Stimulated activated CD4-positive, alpha-beta T cell treated with anti-CD3 and anti-CD28 coated beads, Interleukin-12 subunit alpha, Interleukin-12 subunit beta, amount 100 ng/mL, for 4 hours (primary cell): Measurements from ENCODE around the gene NDUFB8.

Experiments used
- DNase-seq: peaks from one replicate; pipeline ENCODE4 v3.0.0-alpha.2; 2020

NDUFB8 gene

GRCh38 chr10:100535715-100536353, 6.2 kb upstream of the NDUFB8 start, which contains the start of gene HIF1AN:
HIF1AN (plus strand) TSS chr10:100535943; CDS start chr10:100535959, 16 bp downstream.
- peak; percentile 78 for DNase-seq

GRCh38 chr10:100535338-100535714, 5.7 kb upstream of the NDUFB8 start:
- DNase-seq, result no peak

GRCh38 chr10:100534726-100535125, 5.1 kb upstream of the NDUFB8 start:
- no peak for DNase-seq

- no peak for DNase-seq
Measured at GRCh38 chr10:100531761-100532160, 2.1 kb upstream of the NDUFB8 start.

GRCh38 chr10:100528921-100529474, 673 bp downstream of the NDUFB8 start:
- DNase-seq, result no peak

- no peak for DNase-seq
Measured at GRCh38 chr10:100528123-100528886, 1.4 kb downstream of the NDUFB8 start.

- no peak for DNase-seq
Measured at GRCh38 chr10:100524638-100525037, 5.0 kb downstream of the NDUFB8 start.

- DNase-seq, result no peak
Measured at GRCh38 chr10:100524206-100524605, 5.5 kb downstream of the NDUFB8 start.

GRCh38 chr10:100522945-100523344, 6.7 kb downstream of the NDUFB8 start:
- DNase-seq, result no peak

GRCh38 chr10:100522107-100522801, 7.4 kb downstream of the NDUFB8 start:
- no peak for DNase-seq

- DNase-seq, result no peak
Measured at GRCh38 chr10:100520811-100521210, 8.9 kb downstream of the NDUFB8 start.

- no peak for DNase-seq
Measured at GRCh38 chr10:100519311-100520051, 10.2 kb downstream of the NDUFB8 start, which contains the start of gene SEC31B. SEC31B (minus strand) TSS chr10:100519861; CDS start chr10:100516952, 2,909 bp downstream.

GRCh38 chr10:100518761-100519241, 10.9 kb downstream of the NDUFB8 start:
- peak; percentile 60 for DNase-seq

- no peak for DNase-seq
Measured at GRCh38 chr10:100516847-100517246, 12.8 kb downstream of the NDUFB8 start.

- no peak for DNase-seq
Measured at GRCh38 chr10:100515612-100516011, 14.1 kb downstream of the NDUFB8 start.

GRCh38 chr10:100510533-100511308, 18.9 kb downstream of the NDUFB8 start:
- DNase-seq, result peak; percentile 38

GRCh38 chr10:100509241-100509840, 20.3 kb downstream of the NDUFB8 start:
- DNase-seq, result peak; percentile 50

GRCh38 chr10:100508691-100509150, 20.9 kb downstream of the NDUFB8 start:
- DNase-seq, result no peak

- no peak for DNase-seq
Measured at GRCh38 chr10:100508266-100508665, 21.4 kb downstream of the NDUFB8 start.

- DNase-seq, result no peak
Measured at GRCh38 chr10:100507357-100507732, 22.3 kb downstream of the NDUFB8 start.
